Panc1 (cell line): Measurements from ENCODE around the gene ADCY7.

Experiments used
- POLR2AphosphoS5 ChIP-seq: IDR thresholded peaks from 2 replicates; pipeline ENCODE4 v1.6.1; 2012; ENCODE audit warnings: mild to moderate bottlenecking, low read depth, low read length, moderate library complexity
- SIN3A ChIP-seq: IDR thresholded peaks from 2 replicates; pipeline ENCODE4 v1.6.1; 2012; ENCODE audit warnings: low read depth, mild to moderate bottlenecking, low read length, moderate library complexity, borderline replicate concordance; ENCODE audit not compliant: insufficient read depth
- TCF7L2 ChIP-seq: IDR thresholded peaks from 2 replicates; pipeline ENCODE4 v1.6.1; 2011; ENCODE audit warnings: mild to moderate bottlenecking, low read depth, low read length, inconsistent platforms
- TF ChIP-seq, protein P1 (sequence below): fragments of 450-650 bp; IDR thresholded peaks from 2 replicates; pipeline ENCODE4 v1.5.1; 2017; ENCODE audit warnings: mild to moderate bottlenecking
- TF ChIP-seq, protein P2 (sequence below), 2 experiments: IDR thresholded peaks; 2 replicates each; pipeline ENCODE4 v1.6.1; 2011 to 2012; ENCODE audit warnings: low read depth in 2 of 2, control low read depth in 1 of 2, low read length in 1 of 2, mild to moderate bottlenecking in 1 of 2, moderate library complexity in 1 of 2; ENCODE audit not compliant: insufficient read depth in 1 of 2

DNA sequence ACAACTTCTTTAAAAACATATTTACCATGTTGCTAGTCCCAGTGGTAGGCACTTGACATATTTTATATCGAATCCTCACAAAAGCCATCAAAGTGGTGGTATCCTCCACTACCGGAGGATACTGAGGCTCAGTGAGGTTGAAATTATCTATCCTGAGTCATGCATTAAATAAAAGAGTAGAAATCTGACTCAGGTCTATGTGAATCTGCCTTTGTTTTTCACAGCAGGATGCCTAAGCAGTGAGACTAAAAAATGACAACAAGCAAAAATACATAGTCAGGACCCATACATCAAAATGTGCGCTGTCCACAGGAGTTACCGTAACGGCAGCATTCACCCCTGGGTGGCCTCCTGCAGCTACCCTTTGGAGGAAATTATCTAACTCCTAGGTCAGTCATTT is 84.8 kb downstream of the ADCY7 start:
- TF ChIP-seq, protein P1, sequence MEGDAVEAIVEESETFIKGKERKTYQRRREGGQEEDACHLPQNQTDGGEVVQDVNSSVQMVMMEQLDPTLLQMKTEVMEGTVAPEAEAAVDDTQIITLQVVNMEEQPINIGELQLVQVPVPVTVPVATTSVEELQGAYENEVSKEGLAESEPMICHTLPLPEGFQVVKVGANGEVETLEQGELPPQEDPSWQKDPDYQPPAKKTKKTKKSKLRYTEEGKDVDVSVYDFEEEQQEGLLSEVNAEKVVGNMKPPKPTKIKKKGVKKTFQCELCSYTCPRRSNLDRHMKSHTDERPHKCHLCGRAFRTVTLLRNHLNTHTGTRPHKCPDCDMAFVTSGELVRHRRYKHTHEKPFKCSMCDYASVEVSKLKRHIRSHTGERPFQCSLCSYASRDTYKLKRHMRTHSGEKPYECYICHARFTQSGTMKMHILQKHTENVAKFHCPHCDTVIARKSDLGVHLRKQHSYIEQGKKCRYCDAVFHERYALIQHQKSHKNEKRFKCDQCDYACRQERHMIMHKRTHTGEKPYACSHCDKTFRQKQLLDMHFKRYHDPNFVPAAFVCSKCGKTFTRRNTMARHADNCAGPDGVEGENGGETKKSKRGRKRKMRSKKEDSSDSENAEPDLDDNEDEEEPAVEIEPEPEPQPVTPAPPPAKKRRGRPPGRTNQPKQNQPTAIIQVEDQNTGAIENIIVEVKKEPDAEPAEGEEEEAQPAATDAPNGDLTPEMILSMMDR, result no peak
- TF ChIP-seq POLR2AphosphoS5, result no peak
- TF ChIP-seq, protein P2, sequence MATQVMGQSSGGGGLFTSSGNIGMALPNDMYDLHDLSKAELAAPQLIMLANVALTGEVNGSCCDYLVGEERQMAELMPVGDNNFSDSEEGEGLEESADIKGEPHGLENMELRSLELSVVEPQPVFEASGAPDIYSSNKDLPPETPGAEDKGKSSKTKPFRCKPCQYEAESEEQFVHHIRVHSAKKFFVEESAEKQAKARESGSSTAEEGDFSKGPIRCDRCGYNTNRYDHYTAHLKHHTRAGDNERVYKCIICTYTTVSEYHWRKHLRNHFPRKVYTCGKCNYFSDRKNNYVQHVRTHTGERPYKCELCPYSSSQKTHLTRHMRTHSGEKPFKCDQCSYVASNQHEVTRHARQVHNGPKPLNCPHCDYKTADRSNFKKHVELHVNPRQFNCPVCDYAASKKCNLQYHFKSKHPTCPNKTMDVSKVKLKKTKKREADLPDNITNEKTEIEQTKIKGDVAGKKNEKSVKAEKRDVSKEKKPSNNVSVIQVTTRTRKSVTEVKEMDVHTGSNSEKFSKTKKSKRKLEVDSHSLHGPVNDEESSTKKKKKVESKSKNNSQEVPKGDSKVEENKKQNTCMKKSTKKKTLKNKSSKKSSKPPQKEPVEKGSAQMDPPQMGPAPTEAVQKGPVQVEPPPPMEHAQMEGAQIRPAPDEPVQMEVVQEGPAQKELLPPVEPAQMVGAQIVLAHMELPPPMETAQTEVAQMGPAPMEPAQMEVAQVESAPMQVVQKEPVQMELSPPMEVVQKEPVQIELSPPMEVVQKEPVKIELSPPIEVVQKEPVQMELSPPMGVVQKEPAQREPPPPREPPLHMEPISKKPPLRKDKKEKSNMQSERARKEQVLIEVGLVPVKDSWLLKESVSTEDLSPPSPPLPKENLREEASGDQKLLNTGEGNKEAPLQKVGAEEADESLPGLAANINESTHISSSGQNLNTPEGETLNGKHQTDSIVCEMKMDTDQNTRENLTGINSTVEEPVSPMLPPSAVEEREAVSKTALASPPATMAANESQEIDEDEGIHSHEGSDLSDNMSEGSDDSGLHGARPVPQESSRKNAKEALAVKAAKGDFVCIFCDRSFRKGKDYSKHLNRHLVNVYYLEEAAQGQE (IDR thresholded peaks at IDR 0.05; ENCODE audit: insufficient read depth in 1 of 2, low read depth in 2 of 2, low read length in 1 of 2), result no peak
- no peak for TF ChIP-seq SIN3A
- no peak for TF ChIP-seq TCF7L2
